H1 (cell line): ENCODE results near the gene SPOUT1. TPM values are rescaled to one million over a fixed set of nuclear protein-coding genes. Genes with fewer than 3 reads are reported as not detected.

Experiments
- CBX8 ChIP-seq: fragments of 300-800, 300-1000 bp; sonication (generic); IDR thresholded peaks from 2 replicates; pipeline ENCODE4 v1.7.1; 2016; ENCODE audit warnings: low read depth, low read length, borderline replicate concordance
- polyA plus RNA-seq, 7 experiments: library from polyadenylated mRNA; depleted of rRNA in 3 of 7; stranded (reverse) in 5 of 7; unstranded in 2 of 7; fragments of >200 nt in 5 of 7; fragments of 200-250 nt in 2 of 7; gene quantifications; 1 replicate in 5 of 7; 2 replicates in 1 of 7; 4 replicates in 1 of 7; pipeline versions ENCODE4 v1.2.1 to v1.2.3, GENCODE V29; 2011 to 2013; ENCODE audit warnings: missing spikeins in 2 of 7, mixed read lengths in 2 of 7
- total RNA-seq: library from RNA; stranded (reverse); fragmentation: NEBNext Ultra II Directional; extraction: Animal tissue kit (Norgen Biotek cat#: 25700); gene quantifications from 2 replicates; pipeline ENCODE4 v1.2.1, GENCODE V29; 2021

Gene SPOUT1
- total and polyA plus RNA-seq, 2 of the 8 experiments (the other 6 are each of a cell fraction or from before 2014, with no cell fraction given): 69.2 to 77.8 TPM

- TF ChIP-seq CBX8: no peak
Measured at GRCh38 chr9:128833696-128834095, 4.1 kb upstream of the SPOUT1 start (continued).
